HepG2 (cell line): ENCODE data around the gene SCP2. TPM values are rescaled to one million over a fixed set of nuclear protein-coding genes. Genes with fewer than 3 reads are reported as not detected.

Experiments
- ATAC-seq: fragments of 200-7000 bp; cut with Tn5 transposase; 3 replicates; pipeline ENCODE4 v1.9.1; 2020; ENCODE audit warnings: mild to moderate bottlenecking, moderate library complexity
- BruUV-seq: library from RNA; stranded (reverse); fragments of 400-500 nt; replicated peaks from 2 replicates; lab custom pipeline; 2021; lab: Mats Ljungman, UMichigan
- CTCF ChIA-PET: fragments of 300-600 bp; formaldehyde crosslinking; extraction: SDS; loops from one replicate; lab custom pipeline; 2021; ENCODE audit warnings: low total read pairs, inconsistent platforms, low intra/inter-chr PET ratio; lab: Yijun Ruan, JAX
- POLR2A ChIA-PET: fragments of 350-600 bp; sonication (Branson Sonifier 250); formaldehyde crosslinking; loops from one replicate; lab custom pipeline; 2020; ENCODE audit warnings: antibody characterized with exemption, inconsistent platforms; lab: Yijun Ruan, JAX
- DNase-seq: peaks from one replicate; pipeline ENCODE4 v3.0.0-alpha.2; 2015; ENCODE audit warnings: low spot score
- FAIRE-seq: peaks from 3 replicates; lab custom pipeline; 2011; peaks lifted over from hg19 to GRCh38; lab: Jason Lieb, UNC
- H2AFZ ChIP-seq: one replicate; pipeline ENCODE4 v1.6.1; 2011; ENCODE audit warnings: low read length, inconsistent platforms
- H3K27ac ChIP-seq: fragments of 300-600 bp; 3 replicates; pipeline ENCODE4 v1.8.0; 2011; ENCODE audit warnings: mixed run types, mild to moderate bottlenecking, mixed read lengths, low read length, inconsistent platforms; ENCODE audit not compliant: insufficient read depth; ENCODE audit errors: extremely low read length
- H3K27me3 ChIP-seq, 2 experiments: fragments of 200-600 bp in 1 of 2; 2 replicates in 1 of 2; 3 replicates in 1 of 2; pipeline versions ENCODE4 v1.6.0 to v1.8.0; 2011; ENCODE audit warnings: low read length in 2 of 2, mild to moderate bottlenecking in 2 of 2, moderate library complexity in 2 of 2, inconsistent platforms in 1 of 2; ENCODE audit not compliant: insufficient read depth in 2 of 2, control insufficient read depth in 1 of 2
- H3K36me3 ChIP-seq, 2 experiments: fragments of 200-600 bp in 1 of 2; replicated peaks in 1 of 2; 2 replicates in 1 of 2; 3 replicates in 1 of 2; pipeline versions ENCODE4 v1.5.1 to v1.8.0; 2011; ENCODE audit warnings: low read length in 2 of 2, inconsistent platforms in 1 of 2; ENCODE audit not compliant: insufficient read depth in 2 of 2, control insufficient read depth in 1 of 2
- H3K4me1 ChIP-seq: 2 replicates; pipeline ENCODE4 v1.5.1; 2012; ENCODE audit warnings: low read length, inconsistent platforms; ENCODE audit not compliant: insufficient read depth
- H3K4me2 ChIP-seq: 2 replicates; pipeline ENCODE4 v1.6.0; 2011; ENCODE audit warnings: low read depth, low read length, inconsistent platforms
- H3K4me3 ChIP-seq, 3 experiments: fragments of 200-600 bp in 1 of 3; sonication (generic), shearing (Covaris generic) in 1 of 3; replicated peaks in 1 of 3; 2 replicates each; pipeline ENCODE4 v1.5.1; 2011 to 2016; ENCODE audit warnings: low read length in 3 of 3, inconsistent platforms in 2 of 3, low read depth in 2 of 3, mild to moderate bottlenecking in 2 of 3, control low read depth in 1 of 3, mixed read lengths in 1 of 3; ENCODE audit not compliant: insufficient read depth in 1 of 3
- H3K79me2 ChIP-seq: one replicate; pipeline ENCODE4 v1.6.1; 2011; ENCODE audit warnings: low read length, inconsistent platforms; ENCODE audit not compliant: insufficient read depth
- H3K9ac ChIP-seq: 2 replicates; pipeline ENCODE4 v1.6.0; 2011; ENCODE audit warnings: mild to moderate bottlenecking, low read depth, low read length, inconsistent platforms; ENCODE audit not compliant: insufficient read depth
- H3K9me3 ChIP-seq: 2 replicates; pipeline ENCODE4 v1.5.1; 2012; ENCODE audit warnings: mild to moderate bottlenecking, low read length
- H4K20me1 ChIP-seq: 2 replicates; pipeline ENCODE4 v1.6.0; 2011; ENCODE audit warnings: inconsistent platforms, mild to moderate bottlenecking, low read length, moderate library complexity; ENCODE audit not compliant: insufficient read depth
- ESRRA ChIP-seq: sonication (generic); formaldehyde crosslinking; IDR thresholded peaks from 2 replicates; pipeline ENCODE4 v1.5.1; 2020; ENCODE audit warnings: mild to moderate bottlenecking, low read depth, missing genetic modification reagents
- FOXP4 ChIP-seq: sonication (generic); formaldehyde crosslinking; IDR thresholded peaks from 2 replicates; pipeline ENCODE4 v1.4.0; 2020; ENCODE audit warnings: missing genetic modification reagents
- GMEB2 ChIP-seq: IDR thresholded peaks from 2 replicates; pipeline ENCODE4 v1.6.1; 2016; ENCODE audit warnings: missing biosample characterization, missing genetic modification reagents, low read depth
- HNRNPL ChIP-seq: fragments of 200-400 bp; formaldehyde crosslinking; IDR thresholded peaks from 2 replicates; pipeline ENCODE4 v1.6.1; 2017; ENCODE audit warnings: mild to moderate bottlenecking, low read depth, low read length
- HNRNPLL ChIP-seq: fragments of 200-400 bp; formaldehyde crosslinking; IDR thresholded peaks from 2 replicates; pipeline ENCODE4 v1.6.1; 2017; ENCODE audit warnings: mild to moderate bottlenecking, low read depth, low read length; ENCODE audit not compliant: poor library complexity, severe bottlenecking
- IRX3 ChIP-seq: sonication (generic); formaldehyde crosslinking; IDR thresholded peaks from 2 replicates; pipeline ENCODE4 v1.8.1; 2023; ENCODE audit warnings: mild to moderate bottlenecking, low read depth, missing genetic modification reagents, borderline replicate concordance
- PITX1 ChIP-seq: sonication (generic); formaldehyde crosslinking; IDR thresholded peaks from 2 replicates; pipeline ENCODE4 v1.5.1; 2020; ENCODE audit warnings: mild to moderate bottlenecking, missing genetic modification reagents
- PPARG ChIP-seq: conservative IDR thresholded peaks from 2 replicates; pipeline ENCODE4 v1.6.1; 2016; ENCODE audit warnings: missing biosample characterization, missing genetic modification reagents
- ZFP36L1 ChIP-seq: sonication (generic); formaldehyde crosslinking; IDR thresholded peaks from 2 replicates; pipeline ENCODE4 v1.8.0; 2022; ENCODE audit warnings: mild to moderate bottlenecking, missing genetic modification reagents, moderate library complexity
- ZMAT5 ChIP-seq: sonication (generic); formaldehyde crosslinking; IDR thresholded peaks from 2 replicates; pipeline ENCODE4 v1.5.0; 2020; ENCODE audit warnings: mild to moderate bottlenecking, low read depth, missing genetic modification reagents, borderline replicate concordance
- ZNF124 ChIP-seq: sonication (generic); formaldehyde crosslinking; IDR thresholded peaks from 2 replicates; pipeline ENCODE4 v1.4.0; 2020; ENCODE audit warnings: missing genetic modification reagents
- ZNF235 ChIP-seq: sonication (generic); formaldehyde crosslinking; IDR thresholded peaks from 2 replicates; pipeline ENCODE4 v1.8.1; 2023; ENCODE audit warnings: mild to moderate bottlenecking, missing genetic modification reagents, borderline replicate concordance
- ZNF530 ChIP-seq: sonication (generic); formaldehyde crosslinking; IDR thresholded peaks from 2 replicates; pipeline ENCODE4 v1.5.0; 2020; ENCODE audit warnings: low read depth, mild to moderate bottlenecking, missing genetic modification reagents
- ZNF768 ChIP-seq: sonication (generic); formaldehyde crosslinking; IDR thresholded peaks from 2 replicates; pipeline ENCODE4 v1.4.0; 2020; ENCODE audit warnings: missing genetic modification reagents
- WGBS: methylation state at CpG from one replicate; pipeline ENCODE4 v1.1.6; 2017; ENCODE audit warnings: low lambda C conversion rate; 5-methylcytosine and 5-hydroxymethylcytosine counted together
- in situ Hi-C: cut with HindIII; loops from 2 replicates; pipeline ENCODE4 v1.10.0; 2017; ENCODE audit warnings: low pct_unique_long_range_greater_than_20kb; ENCODE audit not compliant: extremely low pct_ligation_motif_present
- intact Hi-C: fragments of 100-400 bp; cut with micrococcal nuclease; formaldehyde crosslinking; loops from one replicate; pipeline ENCODE4 v1.10.0; 2022; ENCODE audit not compliant: unreplicated experiment
- polyA plus RNA-seq, 8 experiments: library from polyadenylated mRNA; depleted of rRNA in 3 of 8; stranded (reverse) in 7 of 8; unstranded in 1 of 8; fragments of >200 nt; fragmentation: Illumina TruSeq in 4 of 8; extraction: Trizol in 4 of 8; gene quantifications; 2 replicates each; pipeline versions ENCODE4 v1.2.1 to v1.2.3, GENCODE V29; 2011 to 2016; ENCODE audit warnings: low read depth in 4 of 8, missing spikeins in 1 of 8, mixed read lengths in 1 of 8; ENCODE audit not compliant: insufficient read depth in 1 of 8
- total RNA-seq, 5 experiments: library from RNA; depleted of rRNA; stranded (reverse); fragments of >200 nt; fragmentation: Illumina TruSeq; extraction: Trizol; gene quantifications; 2 replicates each; pipeline ENCODE4 v1.2.3, GENCODE V29; 2016; ENCODE audit warnings: low read depth in 1 of 5
- TF ChIP-seq, protein P1 (sequence below): sonication (generic); formaldehyde crosslinking; IDR thresholded peaks from 2 replicates; pipeline ENCODE4 v1.5.1; 2020; ENCODE audit warnings: missing genetic modification reagents, mild to moderate bottlenecking, borderline replicate concordance
- TF ChIP-seq, protein P2 (sequence below): sonication (generic); formaldehyde crosslinking; conservative IDR thresholded peaks from 2 replicates; pipeline ENCODE4 v1.8.0; 2022; ENCODE audit warnings: mild to moderate bottlenecking, moderate library complexity, missing genetic modification reagents

The SCP2 gene
- total and polyA plus RNA-seq, 2 of the 13 experiments (the other 11 are each of a cell fraction or from before 2014, with no cell fraction given) = 59.0 to 133 TPM

GRCh38 chr1:53092659-53093450 is 165.8 kb downstream of the SCP2 start:
- ATAC-seq = no peak
- 71% methylated on average over 25 of the region's 33 CpGs for WGBS
- no peak for TF ChIP-seq ZMAT5 (CRISPR knock-in tag)
- TF ChIP-seq, protein P1, sequence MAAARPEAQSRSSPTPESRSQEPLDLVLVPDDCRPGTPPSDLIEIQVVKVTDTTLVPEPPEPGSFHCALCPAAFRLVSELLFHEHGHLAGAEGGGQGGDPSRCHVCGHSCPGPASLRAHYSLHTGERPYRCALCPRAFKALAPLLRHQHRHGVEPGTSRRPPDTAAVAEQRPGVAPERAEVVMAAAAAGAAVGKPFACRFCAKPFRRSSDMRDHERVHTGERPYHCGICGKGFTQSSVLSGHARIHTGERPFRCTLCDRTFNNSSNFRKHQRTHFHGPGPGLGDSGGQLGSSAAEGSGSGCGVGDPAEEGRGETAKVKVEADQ (CRISPR knock-in tag) = no peak
- TF ChIP-seq PITX1 (CRISPR knock-in tag) = no peak
- no peak for TF ChIP-seq FOXP4 (CRISPR knock-in tag)
- TF ChIP-seq, protein P2, sequence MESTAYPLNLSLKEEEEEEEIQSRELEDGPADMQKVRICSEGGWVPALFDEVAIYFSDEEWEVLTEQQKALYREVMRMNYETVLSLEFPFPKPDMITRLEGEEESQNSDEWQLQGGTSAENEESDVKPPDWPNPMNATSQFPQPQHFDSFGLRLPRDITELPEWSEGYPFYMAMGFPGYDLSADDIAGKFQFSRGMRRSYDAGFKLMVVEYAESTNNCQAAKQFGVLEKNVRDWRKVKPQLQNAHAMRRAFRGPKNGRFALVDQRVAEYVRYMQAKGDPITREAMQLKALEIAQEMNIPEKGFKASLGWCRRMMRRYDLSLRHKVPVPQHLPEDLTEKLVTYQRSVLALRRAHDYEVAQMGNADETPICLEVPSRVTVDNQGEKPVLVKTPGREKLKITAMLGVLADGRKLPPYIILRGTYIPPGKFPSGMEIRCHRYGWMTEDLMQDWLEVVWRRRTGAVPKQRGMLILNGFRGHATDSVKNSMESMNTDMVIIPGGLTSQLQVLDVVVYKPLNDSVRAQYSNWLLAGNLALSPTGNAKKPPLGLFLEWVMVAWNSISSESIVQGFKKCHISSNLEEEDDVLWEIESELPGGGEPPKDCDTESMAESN (CRISPR knock-in tag) = 0 out of 2 replicates have a peak, but pooled peaks have one; percentile 36
- TF ChIP-seq ZFP36L1 = 0 out of 2 replicates have a peak, but pooled peaks have one; percentile 29
- TF ChIP-seq IRX3 (CRISPR knock-in tag) = no peak
- no peak for TF ChIP-seq PPARG (CRISPR knock-in tag)
- no peak for TF ChIP-seq ZNF530 (CRISPR knock-in tag)
- TF ChIP-seq HNRNPLL = peak; percentile 18
- no peak for TF ChIP-seq ZNF768 (CRISPR knock-in tag)
- TF ChIP-seq ZNF235 (CRISPR knock-in tag) = 0 out of 2 replicates have a peak, but pooled peaks have one; percentile 45
- TF ChIP-seq HNRNPL = 0 out of 2 replicates have a peak, but pooled peaks have one; percentile 34
- TF ChIP-seq GMEB2 (CRISPR knock-in tag) = no peak
- no peak for TF ChIP-seq ZNF124 (CRISPR knock-in tag)
- TF ChIP-seq ESRRA (CRISPR knock-in tag) = no peak

More at GRCh38 chr1:53092659-53093450, 165.8 kb downstream of the SCP2 start:
- Histone ChIP-seq H3K27me3 (peaks cover 11 to 26% of the 10 kb centered on the region in 2 experiments; a peak in 4 of 5 replicates), H3K4me3 (no peak overlapping the region; a peak in 1 of 6 replicates), H3K4me1 (peaks cover 72% of the 10 kb centered on the region), H4K20me1 (no peaks in the 10 kb centered on the region), H2AFZ (no peak overlapping the region), H3K79me2 (no peaks in the 10 kb centered on the region), H3K4me2 (peak overlapping the region; percentile 14; the same call in 1 of the 2 replicates), H3K9ac (0 out of 2 replicates have a peak overlapping the region, but pooled peaks have one; percentile 1), H3K36me3 (no peaks in the 10 kb centered on the region), H3K27ac (no peak overlapping the region), H3K9me3 (peaks cover 24% of the 10 kb centered on the region)
- ChIA-PET POLR2A (interaction anchor here (0.5 to 3.9 kb wide), 4 partner anchors 29 to 84 kb away, joined by 3 to 24 read pairs (median 4); no protein-coding TSS in a partner anchor), CTCF (no interaction called here)
- FAIRE-seq (no peak), DNase-seq (no peak)
- intact Hi-C loops = no loop called here
- BruUV-seq = no TSS peak
- in situ Hi-C loops = no loop called here
